Measurements from ENCODE around the gene CCN6.

DNA sequence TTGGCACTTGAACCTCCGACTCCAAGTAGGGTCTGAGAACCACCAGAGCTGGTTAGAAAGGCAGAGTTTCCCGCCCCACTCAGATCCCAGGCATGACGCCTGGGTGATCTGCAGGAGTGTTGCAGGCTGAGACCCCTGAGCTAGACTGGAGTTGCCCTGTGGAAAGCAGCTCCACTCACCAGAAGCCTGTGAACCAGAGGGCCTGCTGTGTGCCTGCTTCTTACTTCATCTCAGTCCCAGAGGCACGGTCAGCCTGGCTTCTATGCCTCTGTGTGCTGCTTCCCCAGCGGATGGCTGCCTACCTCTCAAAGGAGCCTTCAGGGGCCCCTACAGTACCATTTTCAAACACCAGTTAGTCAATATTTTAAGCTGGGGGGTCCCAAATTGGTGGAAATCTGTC is 15.6 kb upstream of the CCN6 start:
- TF ChIP-seq RAD21 (IDR thresholded peaks at IDR 0.05; ENCODE audit: low read depth) (no peak), CEBPB (IDR thresholded peaks at IDR 0.05) (no peak), EP300 (IDR thresholded peaks at IDR 0.05; ENCODE audit: borderline replicate concordance) (no peak), FOXM1 (IDR thresholded peaks at IDR 0.05; ENCODE audit: borderline replicate concordance, low read depth) (no peak), CREB1 (IDR thresholded peaks at IDR 0.05; ENCODE audit: low read depth) (no peak), TEAD4 (IDR thresholded peaks at IDR 0.05) (no peak), TCF12 (IDR thresholded peaks at IDR 0.05; ENCODE audit: low read depth) (no peak), EGR1 (IDR thresholded peaks at IDR 0.05) (no peak)
- TF ChIP-seq, protein P1, sequence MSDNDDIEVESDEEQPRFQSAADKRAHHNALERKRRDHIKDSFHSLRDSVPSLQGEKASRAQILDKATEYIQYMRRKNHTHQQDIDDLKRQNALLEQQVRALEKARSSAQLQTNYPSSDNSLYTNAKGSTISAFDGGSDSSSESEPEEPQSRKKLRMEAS (IDR thresholded peaks at IDR 0.05) = no peak
- TF ChIP-seq, protein P2, sequence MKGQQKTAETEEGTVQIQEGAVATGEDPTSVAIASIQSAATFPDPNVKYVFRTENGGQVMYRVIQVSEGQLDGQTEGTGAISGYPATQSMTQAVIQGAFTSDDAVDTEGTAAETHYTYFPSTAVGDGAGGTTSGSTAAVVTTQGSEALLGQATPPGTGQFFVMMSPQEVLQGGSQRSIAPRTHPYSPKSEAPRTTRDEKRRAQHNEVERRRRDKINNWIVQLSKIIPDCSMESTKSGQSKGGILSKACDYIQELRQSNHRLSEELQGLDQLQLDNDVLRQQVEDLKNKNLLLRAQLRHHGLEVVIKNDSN (IDR thresholded peaks at IDR 0.05) = no peak
- TF ChIP-seq, protein P3, sequence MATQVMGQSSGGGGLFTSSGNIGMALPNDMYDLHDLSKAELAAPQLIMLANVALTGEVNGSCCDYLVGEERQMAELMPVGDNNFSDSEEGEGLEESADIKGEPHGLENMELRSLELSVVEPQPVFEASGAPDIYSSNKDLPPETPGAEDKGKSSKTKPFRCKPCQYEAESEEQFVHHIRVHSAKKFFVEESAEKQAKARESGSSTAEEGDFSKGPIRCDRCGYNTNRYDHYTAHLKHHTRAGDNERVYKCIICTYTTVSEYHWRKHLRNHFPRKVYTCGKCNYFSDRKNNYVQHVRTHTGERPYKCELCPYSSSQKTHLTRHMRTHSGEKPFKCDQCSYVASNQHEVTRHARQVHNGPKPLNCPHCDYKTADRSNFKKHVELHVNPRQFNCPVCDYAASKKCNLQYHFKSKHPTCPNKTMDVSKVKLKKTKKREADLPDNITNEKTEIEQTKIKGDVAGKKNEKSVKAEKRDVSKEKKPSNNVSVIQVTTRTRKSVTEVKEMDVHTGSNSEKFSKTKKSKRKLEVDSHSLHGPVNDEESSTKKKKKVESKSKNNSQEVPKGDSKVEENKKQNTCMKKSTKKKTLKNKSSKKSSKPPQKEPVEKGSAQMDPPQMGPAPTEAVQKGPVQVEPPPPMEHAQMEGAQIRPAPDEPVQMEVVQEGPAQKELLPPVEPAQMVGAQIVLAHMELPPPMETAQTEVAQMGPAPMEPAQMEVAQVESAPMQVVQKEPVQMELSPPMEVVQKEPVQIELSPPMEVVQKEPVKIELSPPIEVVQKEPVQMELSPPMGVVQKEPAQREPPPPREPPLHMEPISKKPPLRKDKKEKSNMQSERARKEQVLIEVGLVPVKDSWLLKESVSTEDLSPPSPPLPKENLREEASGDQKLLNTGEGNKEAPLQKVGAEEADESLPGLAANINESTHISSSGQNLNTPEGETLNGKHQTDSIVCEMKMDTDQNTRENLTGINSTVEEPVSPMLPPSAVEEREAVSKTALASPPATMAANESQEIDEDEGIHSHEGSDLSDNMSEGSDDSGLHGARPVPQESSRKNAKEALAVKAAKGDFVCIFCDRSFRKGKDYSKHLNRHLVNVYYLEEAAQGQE (IDR thresholded peaks at IDR 0.05; ENCODE audit: low read depth) = no peak

Data from Ishikawa (cell line).